ENCODE measurements around the gene SFMBT2.

SFMBT2 gene

GRCh38 chr10:7362471-7362870, 48.4 kb downstream of the SFMBT2 start:
- no peak for DNase-seq

DNA sequence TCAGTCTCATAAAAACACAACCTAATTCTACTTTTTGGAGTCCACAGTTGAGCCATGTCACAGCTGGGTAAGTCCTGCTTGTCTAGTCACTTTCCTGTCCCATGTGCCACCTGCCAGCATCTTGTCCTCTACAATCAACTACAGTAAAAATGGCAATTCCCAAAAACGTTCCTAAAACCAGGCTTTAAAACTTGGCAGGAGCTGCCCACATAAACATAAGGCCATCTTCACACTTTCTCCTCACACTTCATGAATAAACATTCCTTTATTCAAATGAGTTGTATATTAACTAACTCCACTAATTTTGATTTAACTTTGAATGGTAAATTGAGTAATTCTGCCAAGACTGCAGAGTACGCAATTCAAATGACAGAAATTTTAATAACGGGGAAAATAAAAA, 49.5 kb downstream of the SFMBT2 start:
- DNase-seq: no peak

DNA sequence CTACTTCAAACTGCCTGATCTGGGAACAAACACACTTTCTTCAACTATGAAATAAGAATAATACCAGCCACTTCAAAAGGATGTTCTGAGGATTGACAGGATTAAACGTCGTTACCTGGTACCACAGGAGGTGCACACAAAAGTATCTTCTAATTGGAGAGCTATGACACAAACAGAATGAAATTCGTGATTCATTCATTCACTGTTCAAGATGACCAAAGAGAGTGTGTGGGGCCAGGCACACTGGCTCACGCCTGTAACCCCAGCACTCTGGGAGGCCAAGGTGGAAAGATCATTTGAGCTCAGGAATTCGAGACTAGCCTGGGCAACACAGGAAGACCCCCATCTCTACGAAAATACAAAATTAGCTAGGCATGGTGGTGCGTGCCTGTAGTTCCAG, 50.9 kb downstream of the SFMBT2 start:
- DNase-seq: no peak

GRCh38 chr10:7359356-7359755, 51.5 kb downstream of the SFMBT2 start:
- DNase-seq: no peak

DNA sequence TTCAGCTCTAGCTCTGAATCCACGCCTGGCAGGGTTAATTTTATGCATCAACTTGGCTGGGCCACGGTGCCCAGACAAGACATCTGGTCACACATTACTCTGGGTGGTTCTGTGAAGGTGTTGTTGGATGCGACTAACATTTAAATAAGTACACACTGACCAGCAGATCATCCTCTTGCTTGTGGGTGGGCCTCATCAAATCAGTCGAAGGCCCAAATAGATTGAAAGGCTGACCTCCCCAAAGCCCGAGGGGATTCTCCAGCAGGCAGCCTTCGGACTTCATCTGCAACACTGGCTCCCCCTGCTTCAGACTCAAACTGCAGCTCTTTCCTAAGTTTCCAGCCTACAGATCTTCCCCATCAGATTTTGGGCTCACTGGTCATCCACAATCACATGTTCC, 53.6 kb downstream of the SFMBT2 start:
- no peak for DNase-seq

DNA sequence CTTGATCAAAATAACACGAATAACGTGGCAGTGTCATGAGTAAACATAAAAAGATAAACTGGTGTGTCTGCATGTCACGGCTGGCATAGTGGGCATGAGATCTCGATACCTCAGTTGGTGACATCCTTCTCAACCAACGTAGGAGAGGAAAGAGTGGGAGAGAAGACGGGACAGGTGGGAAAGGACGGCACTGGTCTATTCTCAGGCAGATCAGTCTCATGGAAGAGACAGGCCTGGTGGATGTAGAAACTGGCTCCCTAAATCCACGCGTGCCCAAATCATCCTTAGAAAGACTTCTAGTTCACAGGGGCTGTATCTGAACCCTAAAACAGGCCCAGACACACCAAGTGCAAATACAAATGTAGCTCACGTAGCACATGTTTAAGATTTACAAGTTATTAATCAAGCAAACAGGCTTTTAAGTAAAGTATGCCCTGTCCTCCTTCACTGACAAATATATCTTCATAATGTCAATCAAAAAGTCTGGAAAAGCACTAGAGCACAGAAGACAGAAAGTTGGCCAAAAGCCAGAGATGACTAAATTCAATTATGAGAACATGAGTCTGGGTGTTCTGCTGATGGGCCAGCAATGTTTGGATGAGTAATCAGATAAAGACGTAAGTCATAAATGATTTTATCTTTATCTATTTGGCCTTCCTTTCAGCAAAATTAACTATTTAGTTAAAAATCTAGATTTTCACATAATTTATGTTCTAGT, 56.3 kb downstream of the SFMBT2 start:
- DNase-seq: no peak

DNA sequence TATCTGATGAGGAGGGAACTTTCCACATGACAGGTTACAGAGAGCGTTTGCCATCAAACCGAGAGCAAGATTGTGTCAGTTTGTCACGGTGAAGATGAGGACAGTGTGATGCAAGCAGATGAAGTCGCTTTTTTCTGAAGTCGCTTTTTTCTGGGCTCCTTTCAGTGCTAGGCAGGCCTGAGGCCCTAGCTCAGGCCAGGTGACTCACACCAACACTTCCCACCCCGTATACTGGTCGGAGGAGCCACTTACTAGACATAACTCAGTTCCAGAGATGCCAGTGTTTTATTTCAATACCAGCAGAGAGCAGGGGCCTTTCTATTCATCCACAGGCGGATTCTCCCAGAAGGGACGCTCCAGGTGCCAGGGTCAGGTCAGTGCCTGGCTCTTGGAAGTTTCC, 58.9 kb downstream of the SFMBT2 start:
- no peak for DNase-seq

GRCh38 chr10:7350541-7351195, 60.2 kb downstream of the SFMBT2 start:
- no peak for DNase-seq

DNA sequence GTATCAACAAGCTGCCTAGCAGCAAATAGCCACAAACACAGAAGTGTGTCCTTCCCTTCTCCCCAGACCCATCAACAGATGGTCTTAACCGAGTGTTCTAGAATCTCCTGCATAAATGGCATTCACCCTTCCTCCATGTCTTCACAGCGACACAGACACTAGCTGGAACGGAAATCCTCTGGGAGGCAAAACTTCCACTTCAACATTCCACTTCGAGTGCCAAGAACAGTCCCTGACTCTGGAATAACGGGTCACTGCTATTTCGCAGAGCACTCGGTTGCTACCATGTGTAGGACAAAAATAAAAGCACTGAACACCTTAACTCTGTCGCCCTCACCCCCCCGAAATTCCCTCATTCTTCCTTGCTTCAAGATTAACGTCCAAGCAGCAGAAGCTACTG, 65.1 kb downstream of the SFMBT2 start:
- no peak for DNase-seq

DNA sequence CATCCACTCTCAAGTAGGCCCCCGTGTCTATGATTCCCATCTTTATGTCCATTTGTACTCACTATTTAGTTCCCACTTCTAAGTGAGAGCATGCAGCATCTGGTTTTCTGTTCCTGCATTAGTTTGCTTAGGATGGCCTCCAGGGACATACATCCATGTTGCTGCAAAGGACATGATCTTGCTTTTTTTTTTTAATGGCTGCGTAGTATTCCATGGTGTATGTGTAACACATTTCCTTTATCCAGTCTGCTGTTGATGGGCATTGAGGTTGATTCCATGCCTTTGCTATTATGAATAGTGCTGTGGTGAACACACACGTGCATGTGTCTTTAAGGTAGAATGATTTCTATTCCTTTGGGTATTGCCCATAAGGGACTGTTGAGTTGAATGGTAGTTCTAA, 67.8 kb downstream of the SFMBT2 start:
- DNase-seq: no peak

DNA sequence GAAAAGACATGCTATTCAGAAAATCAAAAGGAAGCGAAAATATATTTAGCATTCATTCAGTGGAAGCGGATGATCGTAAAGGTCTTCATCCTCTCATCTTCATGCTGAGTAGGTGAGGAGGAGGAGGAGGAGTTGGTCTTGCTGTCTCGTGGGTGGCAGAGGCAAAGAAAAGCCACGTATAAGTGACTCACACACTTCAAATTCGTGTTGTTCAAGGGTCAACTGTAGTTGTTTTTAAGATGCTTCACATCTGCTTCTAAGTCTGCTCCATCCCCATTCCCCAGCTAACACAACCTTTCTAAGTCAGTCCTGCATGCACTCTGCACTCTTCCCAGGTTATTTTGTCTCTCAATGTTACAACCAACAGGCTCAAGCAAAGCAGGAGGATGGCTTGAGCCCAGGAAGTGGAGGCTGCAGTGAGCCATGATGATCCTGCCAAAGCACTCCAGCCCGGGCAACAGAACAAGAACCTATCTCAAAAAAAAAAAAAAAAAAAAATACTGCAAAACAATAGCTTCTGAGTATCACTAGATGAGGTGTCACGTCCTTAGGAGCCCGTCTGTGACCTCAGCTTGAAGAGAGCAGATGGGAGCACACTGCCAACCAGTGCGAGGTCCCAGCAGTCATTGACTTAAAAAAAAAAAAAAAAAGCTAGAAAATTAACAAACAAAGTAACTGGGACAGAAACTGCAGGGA, 70.5 kb downstream of the SFMBT2 start:
- peak in 1 of 2 donors; percentile 20 for DNase-seq

DNA sequence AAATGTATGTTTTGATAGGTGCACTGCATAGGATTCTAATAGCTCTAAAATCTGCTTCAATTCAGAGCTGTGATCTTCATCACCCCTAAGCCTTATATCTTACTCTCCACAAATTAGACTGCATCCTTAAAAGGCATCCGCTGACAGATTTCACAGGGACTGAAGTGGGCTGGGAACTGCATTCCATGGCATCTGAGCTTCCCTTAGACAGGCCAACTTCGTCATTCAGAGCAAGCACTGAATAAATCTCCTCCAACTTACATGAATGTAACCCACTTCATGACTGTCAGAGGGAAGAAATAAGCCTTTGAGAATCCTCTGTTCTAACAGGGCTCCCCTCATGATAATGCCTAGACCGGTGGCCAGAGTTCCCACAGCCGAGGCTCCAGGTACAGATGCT, 71.3 kb downstream of the SFMBT2 start:
- no peak for DNase-seq

DNA sequence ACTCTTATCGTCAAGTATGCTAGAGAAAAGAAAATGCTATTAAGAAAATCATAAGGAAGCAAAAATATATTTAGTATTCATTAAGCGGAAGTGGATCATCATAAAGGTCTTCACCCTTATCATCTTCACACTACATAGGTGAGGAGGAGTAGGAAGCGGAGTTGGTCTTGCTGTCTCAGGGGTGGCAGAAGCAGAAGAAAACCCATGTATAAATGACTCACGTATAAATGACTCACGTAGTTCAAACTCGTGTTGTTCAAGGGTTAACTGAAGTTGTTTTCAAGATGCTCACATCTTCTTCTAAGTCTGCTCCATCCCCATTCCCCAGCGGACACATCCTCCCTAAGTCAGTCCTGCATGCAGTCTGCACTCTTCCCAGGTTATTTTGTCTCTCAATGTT, 72.4 kb downstream of the SFMBT2 start:
- no peak for DNase-seq

DNA sequence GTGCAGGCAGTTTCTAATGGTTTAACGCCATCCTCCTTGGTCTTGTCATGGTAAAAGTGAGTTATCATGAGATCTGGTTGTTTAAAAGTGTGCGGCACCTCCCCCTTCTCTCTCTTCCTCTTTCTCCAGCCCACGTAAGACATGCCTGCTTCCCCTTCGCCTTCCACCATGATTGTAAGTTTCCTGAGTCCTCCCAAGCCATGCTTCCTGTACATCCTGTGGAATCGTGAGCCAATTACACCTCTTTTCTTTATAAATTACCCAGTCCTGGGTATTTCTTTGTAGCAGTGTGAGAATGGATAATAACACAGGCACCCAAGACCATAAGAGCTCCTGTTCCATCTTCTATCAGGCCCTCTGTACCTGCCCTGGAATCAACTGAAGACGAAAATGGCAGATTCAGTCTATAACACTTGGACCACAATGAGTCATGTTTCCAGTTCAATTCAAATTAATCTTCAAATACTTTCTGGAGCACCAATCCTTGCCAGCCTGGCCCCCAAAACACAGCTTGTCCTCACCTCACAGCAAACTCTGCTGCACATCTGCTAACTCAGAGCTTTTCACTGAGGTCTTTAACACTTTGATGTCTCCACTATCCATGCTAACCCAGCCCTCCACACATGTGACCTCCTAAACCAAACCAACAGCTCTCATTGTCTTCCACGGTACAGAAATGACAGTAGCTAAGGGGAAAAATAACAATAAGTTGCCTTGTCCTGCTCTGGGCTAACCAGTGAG, 73.2 kb downstream of the SFMBT2 start:
- DNase-seq: peak; percentile 13 to 36

DNA sequence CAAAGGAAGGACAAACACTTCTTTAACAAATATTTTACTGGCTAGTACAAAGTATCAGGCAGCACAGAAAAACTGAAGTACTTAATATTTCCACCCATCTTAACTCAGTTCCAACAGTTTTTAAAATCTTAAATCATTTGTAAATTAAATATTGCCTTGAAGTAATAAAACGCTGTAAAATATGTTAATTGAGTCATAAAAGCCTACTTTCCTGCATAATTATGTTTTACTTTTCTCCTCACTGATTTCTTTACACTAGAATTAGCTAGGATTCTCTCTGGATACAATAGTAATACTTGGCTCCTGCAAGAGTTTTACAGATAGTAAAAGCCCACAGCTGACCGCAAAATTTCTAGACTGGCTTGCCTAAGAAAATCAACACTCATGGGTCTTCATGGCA, 74.9 kb downstream of the SFMBT2 start:
- no peak for DNase-seq

DNA sequence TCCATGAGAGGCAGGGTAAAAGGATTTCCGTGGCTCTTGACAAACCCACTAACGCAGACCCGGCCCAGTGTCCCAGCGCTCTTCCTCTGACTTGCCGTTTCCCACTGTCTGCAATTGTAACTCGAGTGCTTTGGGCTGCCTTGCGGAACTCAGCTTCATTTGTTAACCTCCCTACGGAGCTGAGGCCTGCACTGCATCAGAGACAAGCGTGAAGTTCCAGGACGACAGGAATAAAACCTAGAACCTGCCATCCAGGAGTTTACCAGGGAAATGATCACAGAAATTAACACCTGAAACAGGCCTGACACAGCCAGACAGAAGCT, 76.2 kb downstream of the SFMBT2 start:
- DNase-seq: no peak

GRCh38 chr10:7333961-7334641, 76.7 kb downstream of the SFMBT2 start:
- no peak for DNase-seq

- no peak for DNase-seq
Measured at GRCh38 chr10:7329219-7329618, 81.6 kb downstream of the SFMBT2 start.

DNA sequence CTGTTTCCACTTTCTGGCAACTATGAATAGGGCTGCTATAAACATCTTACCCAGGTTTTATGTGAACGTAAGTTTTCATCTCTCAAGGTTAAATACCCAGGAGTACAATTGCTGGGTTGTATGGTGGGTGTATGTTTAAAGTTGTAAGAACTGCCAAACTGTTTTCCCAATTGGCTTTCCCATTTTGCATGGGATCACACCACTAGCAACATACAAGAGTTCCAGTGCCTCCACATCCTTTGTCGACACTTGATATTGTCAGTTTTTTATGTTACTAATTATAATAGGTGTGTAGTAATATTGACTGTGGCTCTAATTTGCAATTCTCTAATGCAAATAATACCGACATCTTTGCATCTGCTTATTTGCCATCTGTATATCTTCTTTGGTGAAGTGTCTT, 82.9 kb downstream of the SFMBT2 start:
- no peak for DNase-seq

DNA sequence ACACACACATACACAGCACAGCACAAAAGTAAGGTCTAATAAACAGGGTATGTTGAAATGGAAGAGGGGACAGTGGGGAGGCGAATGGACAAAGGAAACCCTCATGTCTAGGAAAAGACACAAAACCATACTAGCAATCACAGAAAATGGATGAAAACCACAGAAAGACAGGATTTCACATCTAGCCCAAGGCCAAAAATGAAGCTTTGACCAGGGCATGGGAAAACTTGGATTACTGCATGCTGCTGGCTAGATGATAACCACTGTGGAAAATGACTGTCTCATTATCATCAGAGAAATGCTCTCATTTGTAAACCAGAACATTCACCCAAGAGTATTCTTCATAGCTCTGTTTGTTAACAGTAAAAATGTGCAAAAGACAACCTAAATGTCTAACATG, 88.2 kb downstream of the SFMBT2 start:
- no peak for DNase-seq

- DNase-seq: no peak
Measured at GRCh38 chr10:7320072-7320471, 90.8 kb downstream of the SFMBT2 start.

DNA sequence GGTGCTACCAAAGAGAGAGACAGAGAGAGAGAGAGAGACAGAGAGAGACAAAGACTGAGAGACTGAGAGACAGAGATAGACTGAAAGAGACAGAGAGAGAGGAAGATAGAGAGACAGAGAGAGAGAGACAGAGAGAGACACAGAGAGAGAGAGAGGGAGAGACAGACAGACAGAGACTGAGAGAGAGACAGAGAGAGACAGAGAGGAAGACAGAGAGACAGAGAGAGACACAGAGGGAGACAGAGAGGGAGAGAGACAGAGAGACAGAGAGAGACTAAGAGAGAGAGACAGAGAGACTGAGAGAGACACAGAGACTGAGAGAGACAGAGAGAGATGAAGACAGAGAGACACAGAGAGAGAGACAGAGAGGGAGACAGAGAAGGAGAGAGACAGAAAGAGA, 91.2 kb downstream of the SFMBT2 start:
- DNase-seq: no peak

DNA sequence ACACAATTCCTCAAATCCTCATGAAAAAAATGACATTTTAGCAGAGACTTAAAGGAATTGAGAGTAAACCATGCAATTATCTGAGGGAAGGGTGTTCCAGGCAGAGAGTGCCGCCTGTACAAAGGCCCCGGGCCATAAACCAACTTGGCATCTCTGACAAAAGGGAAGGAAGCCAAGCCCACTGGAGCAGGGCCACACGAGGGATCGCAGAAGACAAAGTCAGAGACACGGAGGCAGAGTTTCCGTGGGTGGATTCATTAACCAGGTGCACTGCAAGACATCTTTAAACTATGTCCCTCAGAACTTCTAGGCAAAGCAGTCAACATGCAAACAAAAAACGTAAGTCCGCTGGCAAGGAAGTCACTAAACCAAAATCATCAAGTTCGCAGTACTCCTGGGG, 92.0 kb downstream of the SFMBT2 start:
- DNase-seq: peak in 1 of 2 donors; percentile 8
